Measurements from ENCODE around the gene AFF3.
A peak's percentile ranks its signal among the peaks of the same experiment; 100 is the strongest.

DNA sequence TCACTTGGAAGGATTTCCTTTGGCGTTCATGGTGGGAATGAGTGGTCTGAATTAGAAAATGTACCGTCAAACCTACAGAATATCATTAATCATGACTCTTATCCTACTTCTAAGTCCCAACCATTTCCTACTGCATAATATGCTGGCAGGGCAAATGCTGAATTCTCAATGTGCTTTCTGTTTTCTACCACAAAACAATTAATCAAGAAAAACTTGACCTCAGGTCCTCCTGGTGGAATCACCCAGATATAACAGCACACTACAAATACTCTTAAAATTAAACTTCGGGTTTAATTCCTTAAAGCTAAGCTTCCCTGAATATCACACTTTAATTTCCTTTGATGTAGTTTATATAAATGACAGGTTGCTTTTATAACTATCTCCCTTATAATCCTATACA, 301.6 kb downstream of the AFF3 start:
- TF ChIP-seq, protein P1, sequence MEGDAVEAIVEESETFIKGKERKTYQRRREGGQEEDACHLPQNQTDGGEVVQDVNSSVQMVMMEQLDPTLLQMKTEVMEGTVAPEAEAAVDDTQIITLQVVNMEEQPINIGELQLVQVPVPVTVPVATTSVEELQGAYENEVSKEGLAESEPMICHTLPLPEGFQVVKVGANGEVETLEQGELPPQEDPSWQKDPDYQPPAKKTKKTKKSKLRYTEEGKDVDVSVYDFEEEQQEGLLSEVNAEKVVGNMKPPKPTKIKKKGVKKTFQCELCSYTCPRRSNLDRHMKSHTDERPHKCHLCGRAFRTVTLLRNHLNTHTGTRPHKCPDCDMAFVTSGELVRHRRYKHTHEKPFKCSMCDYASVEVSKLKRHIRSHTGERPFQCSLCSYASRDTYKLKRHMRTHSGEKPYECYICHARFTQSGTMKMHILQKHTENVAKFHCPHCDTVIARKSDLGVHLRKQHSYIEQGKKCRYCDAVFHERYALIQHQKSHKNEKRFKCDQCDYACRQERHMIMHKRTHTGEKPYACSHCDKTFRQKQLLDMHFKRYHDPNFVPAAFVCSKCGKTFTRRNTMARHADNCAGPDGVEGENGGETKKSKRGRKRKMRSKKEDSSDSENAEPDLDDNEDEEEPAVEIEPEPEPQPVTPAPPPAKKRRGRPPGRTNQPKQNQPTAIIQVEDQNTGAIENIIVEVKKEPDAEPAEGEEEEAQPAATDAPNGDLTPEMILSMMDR (conservative IDR thresholded peaks at IDR 0.05; ENCODE audit: low read depth, low read length), result 0 out of 2 replicates have a peak, but pooled peaks have one; percentile 14
- TF ChIP-seq POLR2A (IDR thresholded peaks at IDR 0.05; ENCODE audit: low read depth, low read length) (no peak), RCOR1 (IDR thresholded peaks at IDR 0.05; ENCODE audit: insufficient replicate concordance, low read length) (no peak), RAD21 (IDR thresholded peaks at IDR 0.05; ENCODE audit: low read length) (no peak), CEBPB (IDR thresholded peaks at IDR 0.05; ENCODE audit: low read depth, low read length) (no peak), FOS (IDR thresholded peaks at IDR 0.05; ENCODE audit: low read depth, low read length) (no peak), MAFK (IDR thresholded peaks at IDR 0.05; ENCODE audit: low read depth, low read length) (no peak), RFX5 (IDR thresholded peaks at IDR 0.05; ENCODE audit: low read depth, low read length) (no peak), CHD1 (IDR thresholded peaks at IDR 0.05; ENCODE audit: low read depth, low read length) (no peak), BHLHE40 (IDR thresholded peaks at IDR 0.05; ENCODE audit: low read depth, low read length) (no peak)
- TF ChIP-seq, protein P2, sequence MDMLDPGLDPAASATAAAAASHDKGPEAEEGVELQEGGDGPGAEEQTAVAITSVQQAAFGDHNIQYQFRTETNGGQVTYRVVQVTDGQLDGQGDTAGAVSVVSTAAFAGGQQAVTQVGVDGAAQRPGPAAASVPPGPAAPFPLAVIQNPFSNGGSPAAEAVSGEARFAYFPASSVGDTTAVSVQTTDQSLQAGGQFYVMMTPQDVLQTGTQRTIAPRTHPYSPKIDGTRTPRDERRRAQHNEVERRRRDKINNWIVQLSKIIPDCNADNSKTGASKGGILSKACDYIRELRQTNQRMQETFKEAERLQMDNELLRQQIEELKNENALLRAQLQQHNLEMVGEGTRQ (IDR thresholded peaks at IDR 0.05; ENCODE audit: low read depth, low read length), result no peak
- TF ChIP-seq, protein P3, sequence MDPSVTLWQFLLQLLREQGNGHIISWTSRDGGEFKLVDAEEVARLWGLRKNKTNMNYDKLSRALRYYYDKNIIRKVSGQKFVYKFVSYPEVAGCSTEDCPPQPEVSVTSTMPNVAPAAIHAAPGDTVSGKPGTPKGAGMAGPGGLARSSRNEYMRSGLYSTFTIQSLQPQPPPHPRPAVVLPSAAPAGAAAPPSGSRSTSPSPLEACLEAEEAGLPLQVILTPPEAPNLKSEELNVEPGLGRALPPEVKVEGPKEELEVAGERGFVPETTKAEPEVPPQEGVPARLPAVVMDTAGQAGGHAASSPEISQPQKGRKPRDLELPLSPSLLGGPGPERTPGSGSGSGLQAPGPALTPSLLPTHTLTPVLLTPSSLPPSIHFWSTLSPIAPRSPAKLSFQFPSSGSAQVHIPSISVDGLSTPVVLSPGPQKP (IDR thresholded peaks at IDR 0.05; ENCODE audit: borderline replicate concordance, low read depth, low read length), result no peak

Data from IMR-90 (cell line).